ENCODE measurements around the gene ANKRD23.

DNA sequence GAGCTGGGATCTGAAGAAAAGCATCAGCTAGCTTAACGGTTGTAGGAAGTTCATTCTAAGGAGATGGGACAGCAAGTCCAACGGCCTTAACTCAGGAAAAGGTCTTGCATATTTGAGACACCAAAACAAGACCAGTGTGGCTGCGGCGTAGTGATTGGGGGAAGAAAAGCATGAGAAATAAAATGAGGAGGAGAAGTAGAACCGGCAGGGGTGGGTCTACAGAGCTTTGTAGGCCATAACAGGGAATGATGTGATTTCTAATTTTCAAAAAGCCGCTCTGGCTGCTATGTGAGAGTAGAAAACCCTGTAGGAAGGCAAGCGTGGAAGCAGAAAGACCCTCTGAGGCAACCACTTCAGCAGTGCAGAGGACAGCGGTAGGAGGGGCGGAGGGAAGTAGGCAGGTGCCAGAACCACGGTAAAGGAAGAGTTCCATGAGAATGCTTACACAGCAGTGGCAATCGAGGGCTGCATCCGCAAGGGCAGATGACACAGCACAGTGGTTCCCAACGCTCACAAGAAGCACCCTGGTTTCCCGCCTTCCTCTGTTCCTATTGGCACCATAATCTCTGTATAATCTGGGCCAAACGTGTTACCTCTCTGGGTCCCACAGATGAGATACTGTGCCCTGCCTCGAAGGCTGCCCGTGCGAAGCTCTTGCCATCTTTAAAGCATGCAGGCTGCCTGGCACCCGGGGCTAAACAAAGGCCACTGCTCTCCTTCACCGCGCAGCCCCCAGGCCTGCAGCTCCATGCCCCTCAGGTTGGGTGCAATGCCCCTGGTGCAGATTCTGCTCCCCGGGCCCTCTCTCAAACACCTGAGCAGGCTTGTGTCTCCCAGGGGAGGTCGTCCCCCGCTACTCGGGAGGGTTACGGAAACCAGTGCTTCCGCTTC is 13.2 kb upstream of the ANKRD23 start:
- TF ChIP-seq EZH2 (IDR thresholded peaks at IDR 0.05; ENCODE audit: insufficient read depth, poor library complexity, severe bottlenecking) (no peak), EZH2phosphoT487 (IDR thresholded peaks at IDR 0.05; ENCODE audit: insufficient read depth, low read depth) (no peak)

All from GM23248 (cell line).